H1 (cell line): ENCODE data around the gene SYNGR4. TPM values are rescaled to one million over a fixed set of nuclear protein-coding genes. Genes with fewer than 3 reads are reported as not detected.
A peak's percentile ranks its signal among the peaks of the same experiment; 100 is the strongest.

Experiments used
- CTCF ChIA-PET: fragments of 300-600 bp; sonication (Branson Sonifier 250); formaldehyde crosslinking; loops from one replicate; lab custom pipeline; 2021; ENCODE audit not compliant: partially characterized antibody; lab: Charles Lee
- POLR2A ChIA-PET: fragments of 300-600 bp; sonication (Branson Sonifier 250); formaldehyde crosslinking; loops from one replicate; lab custom pipeline; 2021; ENCODE audit warnings: inconsistent platforms; ENCODE audit not compliant: partially characterized antibody; lab: Charles Lee
- DNase-seq, 2 experiments: peaks; one replicate each; pipeline versions ENCODE4 v3.0.0 to v3.0.0-alpha.2; 2010 to 2022; ENCODE audit warnings: low spot score in 2 of 2, low read depth in 1 of 2, mixed read lengths in 1 of 2
- FAIRE-seq: peaks from 2 replicates; lab custom pipeline; 2011; peaks lifted over from hg19 to GRCh38; lab: Jason Lieb, UNC
- H2AFZ ChIP-seq: 2 replicates; pipeline ENCODE4 v1.8.1; 2012; ENCODE audit warnings: low read length, inconsistent platforms
- H2AK5ac ChIP-seq: 2 replicates; pipeline ENCODE4 v1.6.1; 2013; ENCODE audit warnings: low read depth, low read length
- H2BK120ac ChIP-seq: replicated peaks from 2 replicates; pipeline ENCODE3; 2013; ENCODE audit warnings: low read depth, low read length, inconsistent platforms
- H2BK12ac ChIP-seq: 2 replicates; pipeline ENCODE4 v1.6.1; 2013; ENCODE audit warnings: low read depth, low read length
- H2BK15ac ChIP-seq: 2 replicates; pipeline ENCODE4 v1.6.1; 2013; ENCODE audit warnings: low read length
- H2BK20ac ChIP-seq: 2 replicates; pipeline ENCODE4 v1.6.1; 2013; ENCODE audit warnings: low read length
- H2BK5ac ChIP-seq: 2 replicates; pipeline ENCODE4 v1.6.1; 2013; ENCODE audit warnings: low read depth, low read length
- H3K14ac ChIP-seq: 2 replicates; pipeline ENCODE4 v1.6.1; 2013; ENCODE audit warnings: inconsistent platforms; ENCODE audit not compliant: insufficient read length
- H3K18ac ChIP-seq: 2 replicates; pipeline ENCODE4 v1.6.1; 2013; ENCODE audit warnings: low read length; ENCODE audit errors: extremely low read depth
- H3K23ac ChIP-seq: 2 replicates; pipeline ENCODE4 v1.6.1; 2013; ENCODE audit warnings: inconsistent platforms; ENCODE audit not compliant: insufficient read length
- H3K23me2 ChIP-seq: 2 replicates; pipeline ENCODE4 v1.6.1; 2013; ENCODE audit warnings: low read depth, low read length
- H3K27ac ChIP-seq: 2 replicates; pipeline ENCODE4 v1.6.1; 2011; ENCODE audit warnings: low read depth, low read length, inconsistent platforms
- H3K27me3 ChIP-seq, 4 experiments: replicated peaks in 1 of 4; 1 replicate in 1 of 4; 2 replicates in 3 of 4; pipeline versions ENCODE4 v1.6.1 to v1.8.1; 2011 to 2013; ENCODE audit warnings: low read length in 3 of 4, mild to moderate bottlenecking in 3 of 4, inconsistent platforms in 2 of 4, mixed read lengths in 2 of 4, moderate library complexity in 1 of 4; ENCODE audit not compliant: control insufficient read depth in 3 of 4, insufficient read depth in 3 of 4; ENCODE audit errors: extremely low read depth in 1 of 4
- H3K36me3 ChIP-seq, 4 experiments: 2 replicates each; pipeline versions ENCODE4 v1.6.1 to v1.8.1; 2011 to 2013; ENCODE audit warnings: mild to moderate bottlenecking in 4 of 4, low read length in 3 of 4, moderate library complexity in 2 of 4, control low read depth in 1 of 4, inconsistent platforms in 1 of 4; ENCODE audit not compliant: insufficient read depth in 4 of 4, control insufficient read depth in 2 of 4
- H3K4ac ChIP-seq: replicated peaks from 2 replicates; pipeline ENCODE3; 2013; ENCODE audit warnings: low read length, low read depth, mixed read lengths, inconsistent platforms; ENCODE audit not compliant: insufficient read length
- H3K4me1 ChIP-seq, 4 experiments: replicated peaks in 1 of 4; 1 replicate in 1 of 4; 2 replicates in 3 of 4; pipeline versions ENCODE4 v1.6.1 to v1.8.1; 2011 to 2013; ENCODE audit warnings: low read length in 3 of 4, inconsistent platforms in 2 of 4, mixed read lengths in 1 of 4; ENCODE audit not compliant: insufficient read depth in 4 of 4, control insufficient read depth in 3 of 4
- H3K4me2 ChIP-seq, 2 experiments: 2 replicates each; pipeline versions ENCODE4 v1.6.1 to v1.8.1; 2011 to 2013; ENCODE audit warnings: low read depth in 2 of 2, low read length in 2 of 2, control low read depth in 1 of 2, inconsistent platforms in 1 of 2, mild to moderate bottlenecking in 1 of 2; ENCODE audit not compliant: insufficient read depth in 1 of 2
- H3K4me3 ChIP-seq, 4 experiments: fragments of 200-600, 300-600 bp in 1 of 4; sonication (generic), shearing (Covaris generic), sonication (Bioruptor Twin) in 1 of 4; 2 replicates each; pipeline versions ENCODE4 v1.5.1 to v1.8.1; 2011 to 2016; ENCODE audit warnings: low read length in 4 of 4, low read depth in 3 of 4, control low read depth in 2 of 4, inconsistent platforms in 2 of 4, mild to moderate bottlenecking in 2 of 4, mixed read lengths in 1 of 4, moderate library complexity in 1 of 4; ENCODE audit not compliant: insufficient read depth in 2 of 4; ENCODE audit errors: extremely low read depth in 1 of 4
- H3K56ac ChIP-seq: replicated peaks from 2 replicates; pipeline ENCODE3; 2013; ENCODE audit warnings: low read depth, mild to moderate bottlenecking, mixed read lengths, low read length, inconsistent platforms; ENCODE audit not compliant: insufficient read length
- H3K79me1 ChIP-seq: 2 replicates; pipeline ENCODE4 v1.6.1; 2013; ENCODE audit warnings: low read depth, low read length, control low read depth
- H3K79me2 ChIP-seq, 2 experiments: 2 replicates each; pipeline versions ENCODE4 v1.6.1 to v1.8.1; 2012 to 2013; ENCODE audit warnings: low read length in 2 of 2, mild to moderate bottlenecking in 2 of 2, inconsistent platforms in 1 of 2; ENCODE audit not compliant: insufficient read depth in 2 of 2, control insufficient read depth in 1 of 2
- H3K9ac ChIP-seq, 4 experiments: replicated peaks in 1 of 4; 1 replicate in 1 of 4; 2 replicates in 3 of 4; pipeline versions ENCODE4 v1.6.1 to v1.8.1; 2011 to 2013; ENCODE audit warnings: low read depth in 3 of 4, low read length in 3 of 4, control low read depth in 2 of 4, mild to moderate bottlenecking in 2 of 4, moderate library complexity in 2 of 4, inconsistent platforms in 1 of 4; ENCODE audit errors: extremely low read depth in 1 of 4
- H3K9me3 ChIP-seq, 2 experiments: 2 replicates each; pipeline versions ENCODE4 v1.6.1 to v1.8.1; 2012 to 2013; ENCODE audit warnings: mild to moderate bottlenecking in 2 of 2, moderate library complexity in 2 of 2, control low read depth in 1 of 2, inconsistent platforms in 1 of 2, low read depth in 1 of 2, low read length in 1 of 2, mixed read lengths in 1 of 2; ENCODE audit not compliant: insufficient read depth in 2 of 2
- H4K20me1 ChIP-seq, 2 experiments: replicated peaks in 1 of 2; 2 replicates each; pipeline versions ENCODE3 to v1.8.1; 2011 to 2013; ENCODE audit warnings: inconsistent platforms in 2 of 2, low read length in 2 of 2, mild to moderate bottlenecking in 1 of 2; ENCODE audit not compliant: insufficient read depth in 2 of 2, control insufficient read depth in 1 of 2
- H4K5ac ChIP-seq: 2 replicates; pipeline ENCODE4 v1.6.1; 2013; ENCODE audit warnings: low read length, low read depth, mixed read lengths, inconsistent platforms; ENCODE audit not compliant: insufficient read length
- H4K8ac ChIP-seq: 2 replicates; pipeline ENCODE4 v1.8.0; 2013; ENCODE audit warnings: mild to moderate bottlenecking, moderate library complexity, low read length, inconsistent platforms; ENCODE audit not compliant: insufficient read depth; ENCODE audit errors: extremely low read depth
- H4K91ac ChIP-seq: replicated peaks from 2 replicates; pipeline ENCODE3; 2013; ENCODE audit warnings: low read length, mixed read lengths, inconsistent platforms; ENCODE audit not compliant: insufficient read length
- ASH2L ChIP-seq: fragments of 200-600, 300-600 bp; sonication (generic); IDR thresholded peaks from one replicate; pipeline ENCODE4 v1.7.1; 2017; ENCODE audit warnings: low read length
- CHD1 ChIP-seq: IDR thresholded peaks from 2 replicates; pipeline ENCODE4 v1.6.1; 2012; ENCODE audit warnings: low read depth, low read length, improper control_type of control experiment
- CTCF ChIP-seq, 3 experiments: IDR thresholded peaks; 1 replicate in 2 of 3; 2 replicates in 1 of 3; pipeline versions ENCODE4 v1.5.1 to v1.6.1; 2011; ENCODE audit warnings: low read length in 3 of 3, mild to moderate bottlenecking in 3 of 3, inconsistent platforms in 2 of 3, low read depth in 1 of 3, moderate library complexity in 1 of 3; ENCODE audit not compliant: insufficient read depth in 1 of 3; ENCODE audit errors: control extremely low read depth in 1 of 3
- ZNF274 ChIP-seq: IDR thresholded peaks from 2 replicates; pipeline ENCODE4 v1.7.0; 2012; ENCODE audit warnings: low read length, borderline replicate concordance; ENCODE audit errors: extremely low read depth
- WGBS, 2 experiments: shearing (Covaris generic) in 1 of 2; methylation state at CpG; one replicate each; pipeline versions ENCODE4 v1.1.6 to v1.1.7; 2013 to 2015; ENCODE audit warnings: low lambda C conversion rate in 2 of 2, mixed read lengths in 2 of 2, inconsistent platforms in 1 of 2, low coverage in 1 of 2, missing lambda C conversion rate in 1 of 2; ENCODE audit not compliant: insufficient replicate concordance in 2 of 2, insufficient coverage in 1 of 2, insufficient read length in 1 of 2; ENCODE audit errors: extremely low coverage in 1 of 2, missing lambda C conversion rate in 1 of 2; 5-methylcytosine and 5-hydroxymethylcytosine counted together
- polyA plus RNA-seq, 7 experiments: library from polyadenylated mRNA; depleted of rRNA in 3 of 7; stranded (reverse) in 5 of 7; unstranded in 2 of 7; fragments of >200 nt in 5 of 7; fragments of 200-250 nt in 2 of 7; gene quantifications; 1 replicate in 5 of 7; 2 replicates in 1 of 7; 4 replicates in 1 of 7; pipeline versions ENCODE4 v1.2.1 to v1.2.3, GENCODE V29; 2011 to 2013; ENCODE audit warnings: missing spikeins in 2 of 7, mixed read lengths in 2 of 7
- total RNA-seq: library from RNA; stranded (reverse); fragmentation: NEBNext Ultra II Directional; extraction: Animal tissue kit (Norgen Biotek cat#: 25700); gene quantifications from 2 replicates; pipeline ENCODE4 v1.2.1, GENCODE V29; 2021

SYNGR4 gene
- total and polyA plus RNA-seq, 2 of the 8 experiments (the other 6 are each of a cell fraction or from before 2014, with no cell fraction given), result 0.41 TPM; not detected in 1

GRCh38 chr19:48354332-48354992 is 9.7 kb upstream of the SYNGR4 start:
- H4K91ac ChIP-seq, result no peak overlapping the region
- DNase-seq, result no peak
- H3K18ac ChIP-seq, result no peak overlapping the region
- H4K8ac ChIP-seq, result 0 out of 2 replicates have a peak overlapping the region, but pooled peaks have one; percentile 57
- no peak overlapping the region for H2BK12ac ChIP-seq
- ChIA-PET CTCF (interaction anchor here (0.6 to 2.1 kb wide), 5 partner anchors 8 to 46 kb away, joined by 3 to 5 read pairs (median 3); partner anchors contain the start of gene KDELR1), POLR2A (interaction anchor here (1.3 to 1.5 kb wide), 2 partner anchors 9 to 40 kb away, joined by 3 to 10 read pairs; partner anchors contain the start of genes SYNGR4 and TMEM143)
- H3K4me1 ChIP-seq, result no peaks in the 10 kb centered on the region
- no peak overlapping the region for H2BK120ac ChIP-seq
- no peak overlapping the region for H2BK20ac ChIP-seq
- no peaks in the 10 kb centered on the region for H3K9me3 ChIP-seq
- TF ChIP-seq ZNF274 (no peak), ASH2L (no peak), CTCF (IDR thresholded peaks at IDR 0.05; ENCODE audit: control extremely low read depth in 1 of 3, insufficient read depth in 1 of 3, low read depth in 1 of 3, low read length in 3 of 3) (no peak), CHD1 (no peak)
- no peaks in the 10 kb centered on the region for H3K79me2 ChIP-seq
- no peak overlapping the region for H2AK5ac ChIP-seq
- H3K36me3 ChIP-seq, result no peaks in the 10 kb centered on the region
- H3K79me1 ChIP-seq, result no peaks in the 10 kb centered on the region
- 90% methylated on average over 14 of the region's 15 CpGs; no CpG with 5 or more reads in 1 of the 2 experiments for WGBS, 2 experiments
- no peak overlapping the region for H3K4me3 ChIP-seq
- no peak overlapping the region for H2BK5ac ChIP-seq
- H3K9ac ChIP-seq, result no peak overlapping the region
- H3K27ac ChIP-seq, result no peak overlapping the region
- no peak overlapping the region for H3K4ac ChIP-seq
- H4K20me1 ChIP-seq, result no peaks in the 10 kb centered on the region
- FAIRE-seq, result no peak
- no peak overlapping the region for H3K23ac ChIP-seq
- no peak overlapping the region for H3K14ac ChIP-seq
- H2AFZ ChIP-seq, result no peak overlapping the region
- H4K5ac ChIP-seq, result no peak overlapping the region
- H3K27me3 ChIP-seq, result no peaks in the 10 kb centered on the region
- no peaks in the 10 kb centered on the region for H3K23me2 ChIP-seq
- H3K4me2 ChIP-seq, result no peak overlapping the region
- H3K56ac ChIP-seq, result no peak overlapping the region
- H2BK15ac ChIP-seq, result no peak overlapping the region
